Measurements from ENCODE around the gene NKAIN4.

GRCh38 chr20:63257629-63258028, 3.4 kb upstream of the NKAIN4 start:
- no peak for TF ChIP-seq YY1 (IDR thresholded peaks at IDR 0.05; ENCODE audit: insufficient read depth, insufficient read length)
- TF ChIP-seq ZNF274 (IDR thresholded peaks at IDR 0.05; ENCODE audit: low read depth, low read length) = no peak
- no peak for TF ChIP-seq SUZ12 (IDR thresholded peaks at IDR 0.05; ENCODE audit: extremely low read depth, insufficient read depth, insufficient read length)

All from NT2/D1 (cell line).